Middle frontal gyrus (tissue), 1 donor: Measurements from ENCODE around the gene SLC44A4.
"Not testable (repeated sequence)": the region's sequence is repeated elsewhere in the genome, so short reads cannot be mapped to it uniquely, and the experiment has no call there.

Experiments
- DNase-seq: peaks from one replicate; pipeline ENCODE4 v3.0.0-alpha.2; 2015; ENCODE audit warnings: low spot score; ENCODE audit errors: extremely low spot score

SLC44A4 gene

DNA sequence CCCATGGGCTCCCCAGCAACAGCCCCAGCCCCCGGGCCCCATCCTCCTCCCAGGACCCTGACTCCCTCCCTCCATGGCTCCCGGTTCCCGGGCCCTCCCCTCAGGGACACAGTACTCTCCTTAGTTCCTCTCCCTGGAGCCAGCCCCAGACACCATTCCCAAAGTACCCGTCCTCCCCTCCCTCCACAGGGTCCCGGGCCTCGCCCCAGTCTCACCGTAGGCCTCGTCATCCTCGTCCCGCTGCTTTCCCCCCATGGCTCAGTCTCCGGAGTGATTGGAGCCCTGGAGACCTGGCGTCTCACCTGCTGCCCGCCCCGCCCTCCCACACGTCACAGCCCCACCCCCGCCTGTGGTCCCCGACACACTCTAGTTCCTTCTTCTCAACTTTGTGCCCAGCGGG lies at the start of gene SLC44A4:
Gene SLC44A4, minus strand, starts transcription at position 272 of the 400 bp plus-strand sequence. Its CDS starts 17 bp downstream, at position 255.
- no peak for DNase-seq

GRCh38 chr6:31928672-31928939 lies 49.8 kb upstream of the SLC44A4 start:
- DNase-seq = no peak

- DNase-seq = no peak
Observed at GRCh38 chr6:31927863-31928671, 49.3 kb upstream of the SLC44A4 start.

DNA sequence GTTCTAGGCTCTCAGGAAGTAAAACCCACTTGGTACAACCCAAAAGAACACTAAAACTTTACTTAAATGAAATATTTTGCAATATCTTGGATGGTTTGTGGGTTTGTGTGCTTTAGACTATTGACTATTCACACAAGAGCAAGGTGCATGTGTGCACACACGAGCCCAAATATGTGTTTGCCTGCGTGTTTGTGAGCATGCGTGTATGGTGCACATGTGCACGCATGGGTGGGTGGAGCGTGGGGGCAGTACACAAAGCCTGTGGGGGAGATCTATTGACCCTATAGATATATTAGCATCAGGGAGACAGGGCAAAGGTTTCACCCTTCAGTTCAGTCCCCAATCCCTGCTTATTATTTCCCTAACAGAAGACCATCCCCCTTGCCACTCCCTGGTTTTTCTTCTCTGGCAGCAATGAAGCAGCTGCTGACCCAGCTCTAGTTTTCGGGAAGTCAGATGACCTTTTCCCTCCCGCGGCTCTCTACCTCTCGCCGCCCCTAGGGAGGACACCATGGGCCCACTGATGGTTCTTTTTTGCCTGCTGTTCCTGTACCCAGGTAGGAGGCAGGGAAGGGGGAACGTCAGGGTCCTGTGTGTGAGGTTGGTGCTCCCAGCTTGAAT lies 48.6 kb upstream of the SLC44A4 start, which contains the start of gene C2:
Gene C2, plus strand, starts transcription at position 476 of the 621 bp plus-strand sequence. Its CDS starts 36 bp downstream, at position 512.
- DNase-seq = no peak

DNA sequence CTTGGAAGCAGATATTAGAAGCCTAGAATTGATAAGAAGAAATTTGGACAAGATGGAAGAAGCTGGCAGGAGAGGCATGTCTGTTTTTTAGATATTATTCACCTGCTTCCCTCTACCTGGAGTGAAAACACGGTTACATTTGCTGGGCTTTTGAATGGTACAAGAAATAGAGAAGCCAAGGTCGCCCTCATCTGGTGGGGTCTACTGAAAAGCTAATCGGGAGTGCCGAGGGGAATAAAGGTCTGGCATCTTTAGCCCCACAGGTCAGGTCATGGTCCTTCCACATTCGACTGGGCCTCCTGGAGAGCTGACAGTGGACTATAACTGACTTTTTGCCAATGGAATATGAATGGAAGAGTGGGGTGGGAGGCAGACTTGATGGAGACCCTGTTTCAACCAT lies 44.1 kb upstream of the SLC44A4 start:
- DNase-seq = no peak

- no peak for DNase-seq
Observed at GRCh38 chr6:31920811-31921210, 42.0 kb upstream of the SLC44A4 start.

DNA sequence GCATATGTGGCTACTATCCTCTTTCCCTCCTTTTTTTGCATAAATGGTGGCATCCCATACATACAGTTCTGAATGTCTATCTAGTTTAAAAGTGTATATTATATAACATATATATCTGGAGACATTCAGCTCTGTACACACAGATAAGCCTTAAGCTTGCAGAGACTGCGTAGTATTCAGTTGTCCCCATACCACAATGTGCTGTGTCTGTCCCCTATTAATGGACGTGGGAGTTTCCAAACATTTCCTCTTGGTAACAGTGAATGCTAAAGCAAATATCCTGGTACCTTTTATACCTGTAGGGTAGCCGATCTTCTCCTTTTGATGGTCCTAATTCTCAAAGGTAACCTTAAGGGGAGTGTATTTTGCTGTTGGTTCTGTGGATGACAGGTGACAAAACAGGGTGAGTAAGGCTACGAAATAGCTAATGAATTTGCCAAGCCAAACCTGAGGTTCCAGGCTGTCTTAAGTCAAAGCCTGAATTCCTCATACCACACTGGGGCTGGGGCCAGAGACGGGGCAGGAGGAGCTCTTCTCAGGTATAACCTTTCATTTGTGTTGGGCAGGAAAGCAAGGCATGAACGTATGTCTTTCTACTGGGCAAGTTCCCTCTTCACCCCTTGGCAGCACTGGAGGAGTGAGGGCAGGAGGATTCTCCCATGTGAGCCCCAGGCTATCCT lies 41.0 kb upstream of the SLC44A4 start:
- DNase-seq = no peak

DNA sequence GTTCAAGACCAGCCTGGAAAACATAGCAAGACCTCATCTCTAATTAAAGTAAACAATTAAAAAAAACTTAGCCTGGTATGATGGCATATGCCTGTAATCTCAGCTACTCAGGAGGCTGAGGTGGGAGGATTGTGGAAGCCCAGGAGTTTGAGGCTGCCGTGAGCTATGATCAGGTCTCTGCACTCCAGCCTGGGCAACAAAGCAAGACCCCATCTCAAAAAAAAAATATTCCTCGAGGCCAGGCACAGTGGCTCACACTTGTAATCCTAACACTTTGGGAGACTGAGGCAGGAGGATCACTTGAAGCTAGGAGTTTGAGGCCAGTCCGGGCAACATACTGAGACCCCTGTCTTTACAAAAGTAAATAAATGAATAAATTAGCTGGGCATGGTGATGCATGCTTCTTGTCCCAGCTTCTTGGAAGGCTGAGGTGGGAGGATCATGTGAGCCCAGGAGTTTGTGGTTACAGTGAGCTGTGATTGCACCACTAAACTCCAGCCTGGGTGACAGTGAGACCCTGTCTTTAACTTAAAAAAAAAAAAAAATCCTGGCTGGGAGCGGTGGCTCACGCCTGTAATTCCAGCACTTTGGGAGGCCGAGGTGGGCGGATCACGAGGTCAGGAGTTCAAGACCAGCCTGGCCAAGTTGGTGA lies 39.4 kb upstream of the SLC44A4 start:
- no peak for DNase-seq

- no peak for DNase-seq
Observed at GRCh38 chr6:31915756-31916155, 37.0 kb upstream of the SLC44A4 start.

GRCh38 chr6:31915351-31915750 lies 36.6 kb upstream of the SLC44A4 start:
- no peak for DNase-seq

DNA sequence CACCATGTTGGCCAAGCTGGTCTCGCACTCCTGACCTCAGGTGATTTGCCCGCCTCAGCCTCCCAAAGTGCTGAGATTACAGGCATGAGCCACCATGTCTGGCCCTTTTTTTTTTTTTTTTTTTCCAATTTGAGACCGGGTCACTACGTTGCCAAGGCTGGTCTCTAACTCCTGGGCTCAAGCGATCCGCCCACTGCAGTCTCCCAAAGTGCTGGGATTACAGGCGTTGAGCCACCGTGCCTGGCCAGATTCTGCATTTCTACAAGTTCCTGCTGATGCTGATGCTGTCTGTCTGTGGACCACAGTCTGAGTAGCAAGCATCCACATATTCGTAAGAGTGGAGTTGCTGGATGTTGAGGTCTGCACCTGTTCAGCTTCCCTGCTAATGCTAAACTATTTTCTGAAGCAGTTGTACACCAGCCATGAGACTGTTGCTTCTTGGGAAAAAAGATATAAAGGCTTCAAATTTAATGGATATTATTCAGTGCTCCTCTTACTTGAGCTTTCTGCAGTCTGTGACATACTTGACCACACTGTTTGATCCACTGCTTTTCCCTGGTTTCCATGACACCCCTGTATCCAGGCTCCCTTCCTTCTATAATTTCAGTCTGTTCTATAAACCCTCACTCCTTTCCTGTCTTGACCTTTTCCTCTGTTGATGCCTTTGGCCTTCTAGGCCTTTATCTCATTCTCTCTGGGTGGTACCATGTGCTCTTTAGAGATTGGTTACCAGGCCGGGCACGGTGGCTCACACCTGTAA lies 33.2 kb upstream of the SLC44A4 start:
- DNase-seq = no peak

DNA sequence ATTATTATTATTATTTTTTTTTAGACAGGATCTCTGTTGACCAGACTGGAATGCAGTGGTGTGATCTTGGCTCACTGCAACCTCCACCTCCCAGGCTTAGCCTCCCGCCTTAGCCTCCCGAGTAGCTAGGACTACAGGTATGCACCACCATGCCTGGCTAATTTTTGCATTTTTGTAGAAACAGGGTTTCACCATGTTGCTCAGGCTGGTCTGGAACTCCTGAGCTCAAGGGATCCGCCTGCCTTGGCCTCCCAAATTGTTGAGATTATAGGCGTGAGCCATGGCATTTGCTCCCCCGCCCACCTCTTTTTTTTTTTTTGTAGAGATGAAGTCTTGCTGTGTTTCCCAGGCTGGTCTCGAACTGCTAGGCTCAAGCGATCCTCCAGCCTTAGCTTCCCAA lies 30.5 kb upstream of the SLC44A4 start:
- not testable (repeated sequence) for DNase-seq

GRCh38 chr6:31908791-31909190 lies 30.0 kb upstream of the SLC44A4 start:
- DNase-seq = no peak

- DNase-seq = not testable (repeated sequence)
Observed at GRCh38 chr6:31908255-31908654, 29.5 kb upstream of the SLC44A4 start.

DNA sequence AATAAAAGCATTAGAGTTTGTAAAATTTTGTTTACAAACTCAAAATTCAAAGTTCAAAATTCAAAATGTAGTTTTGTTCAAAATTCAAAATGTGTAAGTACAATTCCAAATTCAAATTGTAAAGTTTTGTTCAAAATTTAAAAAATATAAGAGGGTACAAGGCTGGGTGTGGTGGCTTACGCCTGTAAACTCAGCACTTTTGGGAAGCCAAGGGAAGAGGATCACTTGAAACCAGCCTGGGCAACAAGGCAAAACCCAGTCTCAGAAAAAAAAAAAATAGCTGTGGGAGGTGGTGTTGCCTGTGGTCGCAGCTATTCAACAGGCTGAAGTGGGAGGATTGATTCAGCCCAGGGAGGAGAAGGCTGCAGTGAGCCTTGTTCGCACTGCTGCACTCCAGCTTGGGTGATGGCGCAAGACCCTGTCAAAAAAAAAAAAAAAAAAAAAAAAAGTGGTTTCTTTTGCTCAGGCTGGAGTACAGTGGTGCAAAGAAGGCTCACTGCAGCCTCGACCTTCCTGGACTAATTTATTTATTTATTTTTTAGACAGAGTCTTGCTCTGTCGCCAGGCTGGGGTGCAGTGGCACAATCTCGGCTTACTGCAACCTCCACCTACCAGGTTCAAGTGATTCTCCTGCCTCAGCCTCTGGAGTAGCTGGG lies 28.5 kb upstream of the SLC44A4 start:
- DNase-seq = no peak

DNA sequence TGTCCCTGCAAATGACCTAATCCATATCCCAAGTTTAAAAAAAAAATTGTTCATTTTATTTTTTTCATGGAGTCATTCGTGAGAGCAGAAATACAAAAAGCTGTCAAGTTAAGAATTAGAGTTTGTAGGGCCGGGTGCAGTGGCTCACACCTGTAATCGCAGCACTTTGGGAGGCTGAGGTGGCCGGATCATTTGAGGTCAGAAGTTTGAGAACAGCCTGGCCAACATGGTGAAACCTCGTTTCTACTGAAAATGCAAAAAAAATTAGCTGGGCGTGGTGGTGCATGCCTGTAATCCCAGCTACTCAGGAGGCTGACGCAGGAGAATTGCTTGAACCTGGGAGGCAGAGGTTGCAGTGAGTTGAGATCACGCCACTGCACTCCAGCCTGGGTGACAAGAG lies 27.9 kb upstream of the SLC44A4 start:
- DNase-seq = not testable (repeated sequence)

DNA sequence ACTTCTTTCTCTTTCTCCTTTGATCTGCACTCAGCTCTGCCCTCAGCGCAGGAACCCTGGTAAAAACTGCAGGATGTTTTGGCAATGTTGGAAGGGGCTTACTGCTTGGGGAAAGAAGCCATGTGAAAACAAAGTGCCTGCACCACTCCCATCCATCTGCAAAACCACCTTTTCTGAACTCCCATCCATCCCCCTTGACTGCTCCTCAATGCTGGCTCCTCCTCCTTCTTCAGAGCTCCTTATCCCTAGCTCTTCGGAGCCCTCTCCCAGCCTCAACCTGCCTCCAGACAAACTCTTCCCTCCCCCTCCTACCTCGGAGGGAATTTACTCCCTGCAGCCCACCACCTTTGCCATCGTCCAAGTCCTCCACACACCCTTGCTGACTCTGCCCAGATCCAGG lies 27.3 kb upstream of the SLC44A4 start:
- no peak for DNase-seq

GRCh38 chr6:31905041-31905440 lies 26.2 kb upstream of the SLC44A4 start:
- DNase-seq = no peak

DNA sequence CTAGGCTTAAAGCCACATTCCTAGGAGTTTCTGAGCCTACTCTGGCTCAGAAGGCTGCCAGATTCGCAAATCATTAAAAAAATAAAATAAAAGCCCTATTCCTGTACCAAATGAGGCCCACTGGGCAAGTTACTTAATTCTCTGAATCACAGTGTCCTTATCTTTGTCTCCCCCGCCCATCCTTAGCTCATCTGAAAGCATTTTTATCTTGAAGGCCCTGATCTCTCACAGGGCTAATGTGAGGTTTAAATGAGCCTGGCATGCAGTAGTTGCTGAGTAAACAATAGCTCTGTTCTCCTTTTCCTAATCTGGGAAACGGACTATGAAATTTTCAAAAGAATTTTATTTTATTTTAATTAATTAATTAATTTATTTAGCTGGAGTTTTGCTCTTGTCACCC lies 25.2 kb upstream of the SLC44A4 start:
- DNase-seq = no peak

DNA sequence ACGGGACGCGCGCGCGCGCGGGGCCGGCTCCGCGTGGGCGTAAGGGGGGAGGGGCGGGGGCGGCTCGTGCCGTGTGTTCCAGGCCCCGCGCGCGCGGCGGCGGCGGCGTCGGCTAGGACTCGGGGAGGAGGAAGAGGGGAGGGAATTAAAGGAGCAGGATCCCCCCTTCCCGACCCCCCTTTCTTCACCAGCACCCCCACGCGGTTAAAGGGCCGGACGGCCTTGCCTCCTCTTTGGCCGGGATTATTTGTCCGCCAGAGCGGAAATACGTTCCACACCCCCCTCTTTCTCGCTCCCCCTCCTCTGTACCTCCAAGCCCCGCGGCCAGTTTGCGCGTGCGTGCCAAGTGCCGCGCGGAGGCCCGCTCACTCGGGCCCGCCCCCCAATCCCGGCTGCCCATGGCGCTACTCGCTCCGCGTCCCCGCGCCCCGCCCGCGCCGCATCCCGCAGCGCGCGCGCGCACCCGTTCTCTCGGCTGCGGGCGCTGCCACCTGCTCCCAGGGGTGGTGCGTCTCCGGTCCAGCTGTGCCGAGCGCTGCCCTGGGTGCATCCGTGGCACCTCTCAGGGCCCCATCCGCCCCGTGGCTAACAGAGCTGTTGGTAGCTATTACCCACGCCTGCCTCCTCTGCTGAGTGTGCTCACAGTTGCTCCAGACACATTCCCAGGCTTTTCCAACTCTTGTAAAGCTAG lies 23.3 kb upstream of the SLC44A4 start, which contains the start of gene ZBTB12:
Gene ZBTB12, minus strand, starts transcription at position 134 of the 691 bp plus-strand sequence. CDS start 781 bp downstream, outside the sequence.
- DNase-seq = peak; percentile 95
